ENCODE results near the gene TMEM233.

The TMEM233 gene

GRCh38 chr12:119660076-119660475 is 66.5 kb downstream of the TMEM233 start:
- no peak overlapping the region for H3K4me3 ChIP-seq (ENCODE audit: low read depth, low read length)

GRCh38 chr12:119661882-119662281 is 68.3 kb downstream of the TMEM233 start:
- H3K4me3 ChIP-seq (ENCODE audit: low read depth, low read length): no peak overlapping the region
- no peak for TF ChIP-seq CTCF (IDR thresholded peaks at IDR 0.05; ENCODE audit: low read depth, low read length)

More at GRCh38 chr12:119660076-119660475, 66.5 kb downstream of the TMEM233 start:
- no peak for TF ChIP-seq CTCF (IDR thresholded peaks at IDR 0.05; ENCODE audit: low read depth, low read length)

DNA sequence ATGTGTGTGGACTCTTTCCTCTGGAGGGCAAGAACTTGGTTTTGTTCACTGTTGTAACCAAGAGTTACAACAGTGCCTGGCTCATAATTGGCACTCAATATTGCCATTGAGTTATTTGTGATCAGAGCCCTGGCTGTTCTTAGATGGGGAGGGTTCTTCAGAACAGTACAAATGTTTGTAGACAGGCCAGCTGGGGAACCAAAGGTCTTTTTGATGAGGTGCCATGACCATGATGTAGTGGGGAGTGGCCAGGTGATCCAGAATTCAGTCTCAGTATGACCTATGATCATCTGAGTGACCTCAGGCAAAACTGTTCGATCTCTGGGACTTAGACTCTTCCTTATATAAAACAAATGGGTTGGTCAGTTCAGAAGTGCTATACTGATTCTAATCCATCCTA is 71.1 kb downstream of the TMEM233 start:
- H3K4me3 ChIP-seq (ENCODE audit: low read depth, low read length): no peak overlapping the region
- TF ChIP-seq CTCF (IDR thresholded peaks at IDR 0.05; ENCODE audit: low read depth, low read length): no peak

DNA sequence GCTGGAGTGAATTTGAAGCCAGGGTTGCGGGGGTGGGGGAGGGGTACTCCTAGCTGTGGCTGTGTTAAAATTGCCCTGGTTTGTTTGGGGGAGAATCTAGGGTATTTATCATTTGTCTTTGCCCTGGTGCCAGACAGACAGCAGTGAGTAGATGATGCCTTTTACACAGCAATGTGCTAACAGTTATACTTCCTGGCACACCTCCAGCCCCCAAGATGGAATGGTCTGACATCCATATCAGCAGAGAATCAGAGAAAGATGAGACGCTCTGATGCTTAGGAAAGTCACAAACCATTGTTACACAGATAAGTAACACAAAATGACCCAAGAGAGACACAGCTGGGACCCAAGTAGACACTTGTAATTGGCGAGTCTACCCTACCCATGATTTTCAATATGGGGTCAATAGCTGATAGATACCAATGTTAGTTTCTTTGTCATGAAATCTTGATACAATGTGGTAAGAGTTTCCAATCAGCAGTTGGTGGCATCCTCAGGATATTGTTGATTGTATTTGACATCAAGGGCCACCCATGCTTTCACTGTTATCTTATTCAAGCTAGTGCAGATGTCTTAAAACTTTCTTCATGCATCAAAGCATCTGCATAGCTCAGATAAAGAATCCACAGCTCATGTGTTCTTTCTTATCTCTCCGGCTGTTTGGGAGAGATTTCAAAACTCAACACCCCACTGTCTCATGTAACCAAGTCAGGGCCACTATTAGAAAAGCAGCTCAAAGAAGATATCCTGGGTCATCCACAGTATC is 71.8 kb downstream of the TMEM233 start:
- no peak overlapping the region for H3K4me3 ChIP-seq (ENCODE audit: low read depth, low read length)
- TF ChIP-seq CTCF (IDR thresholded peaks at IDR 0.05; ENCODE audit: low read depth, low read length): no peak

- no peak for TF ChIP-seq CTCF (IDR thresholded peaks at IDR 0.05; ENCODE audit: low read depth, low read length)
- H3K4me3 ChIP-seq (ENCODE audit: low read depth, low read length): no peak overlapping the region
Measured at GRCh38 chr12:119666226-119666795, 72.7 kb downstream of the TMEM233 start.

- peak overlapping the region; percentile 99 for H3K4me3 ChIP-seq (ENCODE audit: low read depth, low read length)
- TF ChIP-seq CTCF (IDR thresholded peaks at IDR 0.05; ENCODE audit: low read depth, low read length): no peak
Measured at GRCh38 chr12:119666900-119667576, 73.5 kb downstream of the TMEM233 start.

Measured in WI38 (cell line).